ENCODE measurements around the gene LDHD.

GRCh38 chr16:75143941-75144340 is 27.4 kb upstream of the LDHD start:
- TF ChIP-seq CTCF (conservative IDR thresholded peaks at IDR 0.05; ENCODE audit: low read length) (no peak), EZH2phosphoT487 (IDR thresholded peaks at IDR 0.05; ENCODE audit: borderline replicate concordance) (no peak)

Data from Loucy (cell line).